DND-41 (cell line): ENCODE data around the gene CIB1.

Experiments used
- EZH2 ChIP-seq: IDR thresholded peaks from 3 replicates; pipeline ENCODE4 v1.6.1; 2012; ENCODE audit warnings: borderline replicate concordance, low read depth, mild to moderate bottlenecking, moderate library complexity, low read length, inconsistent platforms; ENCODE audit not compliant: severe bottlenecking
- TF ChIP-seq, protein P1 (sequence below): IDR thresholded peaks from 2 replicates; pipeline ENCODE4 v1.5.1; 2012; ENCODE audit warnings: borderline replicate concordance, low read length, moderate library complexity, mild to moderate bottlenecking; ENCODE audit not compliant: poor library complexity, severe bottlenecking; ENCODE audit errors: extremely low read depth

DNA sequence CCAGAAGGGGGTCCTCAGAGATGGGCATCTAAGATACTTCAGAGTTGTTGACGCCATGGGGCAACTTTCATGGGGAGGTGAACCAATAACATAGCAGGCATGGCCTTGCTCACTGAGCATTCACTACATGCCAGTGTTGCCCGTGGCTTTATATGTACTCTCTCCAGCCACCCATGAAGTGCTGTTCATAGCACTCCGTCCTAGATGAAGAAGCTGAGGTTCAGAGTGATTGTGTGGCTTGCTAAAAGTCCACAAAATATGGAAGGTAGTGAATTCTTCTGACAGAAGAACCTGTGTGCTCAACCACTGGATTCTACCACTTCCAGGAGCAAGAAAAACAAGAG is 42.4 kb downstream of the CIB1 start:
- TF ChIP-seq, protein P1, sequence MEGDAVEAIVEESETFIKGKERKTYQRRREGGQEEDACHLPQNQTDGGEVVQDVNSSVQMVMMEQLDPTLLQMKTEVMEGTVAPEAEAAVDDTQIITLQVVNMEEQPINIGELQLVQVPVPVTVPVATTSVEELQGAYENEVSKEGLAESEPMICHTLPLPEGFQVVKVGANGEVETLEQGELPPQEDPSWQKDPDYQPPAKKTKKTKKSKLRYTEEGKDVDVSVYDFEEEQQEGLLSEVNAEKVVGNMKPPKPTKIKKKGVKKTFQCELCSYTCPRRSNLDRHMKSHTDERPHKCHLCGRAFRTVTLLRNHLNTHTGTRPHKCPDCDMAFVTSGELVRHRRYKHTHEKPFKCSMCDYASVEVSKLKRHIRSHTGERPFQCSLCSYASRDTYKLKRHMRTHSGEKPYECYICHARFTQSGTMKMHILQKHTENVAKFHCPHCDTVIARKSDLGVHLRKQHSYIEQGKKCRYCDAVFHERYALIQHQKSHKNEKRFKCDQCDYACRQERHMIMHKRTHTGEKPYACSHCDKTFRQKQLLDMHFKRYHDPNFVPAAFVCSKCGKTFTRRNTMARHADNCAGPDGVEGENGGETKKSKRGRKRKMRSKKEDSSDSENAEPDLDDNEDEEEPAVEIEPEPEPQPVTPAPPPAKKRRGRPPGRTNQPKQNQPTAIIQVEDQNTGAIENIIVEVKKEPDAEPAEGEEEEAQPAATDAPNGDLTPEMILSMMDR, result no peak
- no peak for TF ChIP-seq EZH2
